Measurements from ENCODE around the gene HELQ. TPM values are rescaled to one million over a fixed set of nuclear protein-coding genes. Genes with fewer than 3 reads are reported as not detected.

Gene HELQ
- total and polyA plus RNA-seq, 9 of the 15 experiments (the other 6 are each of a cell fraction or from before 2014, with no cell fraction given): 3.5 to 15.2 (median 11.9) TPM

DNA sequence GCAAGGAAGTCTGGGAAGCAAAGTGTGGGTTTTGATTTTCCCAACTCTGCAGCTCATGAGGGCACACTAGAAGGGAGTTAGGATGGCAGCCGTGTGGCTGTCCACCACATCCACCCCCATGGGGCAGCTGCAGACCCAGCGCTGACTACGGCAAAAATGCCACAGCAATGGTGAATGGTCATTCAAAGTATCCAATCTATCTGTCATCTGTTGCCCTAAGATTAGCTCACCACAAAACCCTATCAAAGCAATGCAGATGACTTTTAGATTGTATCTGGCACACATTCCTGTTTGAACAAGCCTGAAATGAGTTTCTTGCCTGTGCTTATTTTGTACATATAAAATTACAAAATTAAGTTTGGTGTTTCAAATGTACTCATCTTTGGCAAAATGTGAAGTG, 91.3 kb downstream of the HELQ start (continued):
- TF ChIP-seq NR4A1 (CRISPR knock-in tag; IDR thresholded peaks at IDR 0.05) (no peak), NR4A1 (tag; IDR thresholded peaks at IDR 0.05) (peak; percentile 63; the same call in 1 of the 2 replicates), ELF2 (CRISPR knock-in tag; IDR thresholded peaks at IDR 0.05) (no peak), TOE1 (IDR thresholded peaks at IDR 0.05; ENCODE audit: borderline replicate concordance) (no peak), TOE1 (CRISPR knock-in tag; IDR thresholded peaks at IDR 0.05; ENCODE audit: borderline replicate concordance, low read depth) (no peak), ZNF592 (IDR thresholded peaks at IDR 0.05) (no peak), PYGO2 (tag; IDR thresholded peaks at IDR 0.05) (peak; percentile 63; the same call in 1 of the 2 replicates), SP1 (CRISPR knock-in tag; IDR thresholded peaks at IDR 0.05) (peak; percentile 39), ZNF174 (CRISPR knock-in tag; IDR thresholded peaks at IDR 0.05) (no peak), ZNF707 (CRISPR knock-in tag; conservative IDR thresholded peaks at IDR 0.05) (no peak), TEAD1 (CRISPR knock-in tag; IDR thresholded peaks at IDR 0.05) (peak; percentile 32 to 94; a peak in 2 of 4 replicates), ZNF57 (CRISPR knock-in tag; IDR thresholded peaks at IDR 0.05) (no peak), E2F5 (CRISPR knock-in tag; IDR thresholded peaks at IDR 0.05) (no peak), ZNF212 (CRISPR knock-in tag; IDR thresholded peaks at IDR 0.05) (no peak), MAFF (IDR thresholded peaks at IDR 0.05; ENCODE audit: low read length) (no peak), EP400 (IDR thresholded peaks at IDR 0.05) (no peak)
- TF ChIP-seq, protein P1, sequence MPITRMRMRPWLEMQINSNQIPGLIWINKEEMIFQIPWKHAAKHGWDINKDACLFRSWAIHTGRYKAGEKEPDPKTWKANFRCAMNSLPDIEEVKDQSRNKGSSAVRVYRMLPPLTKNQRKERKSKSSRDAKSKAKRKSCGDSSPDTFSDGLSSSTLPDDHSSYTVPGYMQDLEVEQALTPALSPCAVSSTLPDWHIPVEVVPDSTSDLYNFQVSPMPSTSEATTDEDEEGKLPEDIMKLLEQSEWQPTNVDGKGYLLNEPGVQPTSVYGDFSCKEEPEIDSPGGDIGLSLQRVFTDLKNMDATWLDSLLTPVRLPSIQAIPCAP (CRISPR knock-in tag; IDR thresholded peaks at IDR 0.05; ENCODE audit: borderline replicate concordance): no peak

Measured in K562 (cell line).